Inflammatory macrophage treated with lipopolysaccharide for 1 hour (primary cell): ENCODE results near the gene SLC5A7.

ENCODE experiments used
- DNase-seq, 2 donors: peaks; one replicate each; pipeline ENCODE4 v3.0.0-alpha.2; 2020 to 2022

SLC5A7 gene

DNA sequence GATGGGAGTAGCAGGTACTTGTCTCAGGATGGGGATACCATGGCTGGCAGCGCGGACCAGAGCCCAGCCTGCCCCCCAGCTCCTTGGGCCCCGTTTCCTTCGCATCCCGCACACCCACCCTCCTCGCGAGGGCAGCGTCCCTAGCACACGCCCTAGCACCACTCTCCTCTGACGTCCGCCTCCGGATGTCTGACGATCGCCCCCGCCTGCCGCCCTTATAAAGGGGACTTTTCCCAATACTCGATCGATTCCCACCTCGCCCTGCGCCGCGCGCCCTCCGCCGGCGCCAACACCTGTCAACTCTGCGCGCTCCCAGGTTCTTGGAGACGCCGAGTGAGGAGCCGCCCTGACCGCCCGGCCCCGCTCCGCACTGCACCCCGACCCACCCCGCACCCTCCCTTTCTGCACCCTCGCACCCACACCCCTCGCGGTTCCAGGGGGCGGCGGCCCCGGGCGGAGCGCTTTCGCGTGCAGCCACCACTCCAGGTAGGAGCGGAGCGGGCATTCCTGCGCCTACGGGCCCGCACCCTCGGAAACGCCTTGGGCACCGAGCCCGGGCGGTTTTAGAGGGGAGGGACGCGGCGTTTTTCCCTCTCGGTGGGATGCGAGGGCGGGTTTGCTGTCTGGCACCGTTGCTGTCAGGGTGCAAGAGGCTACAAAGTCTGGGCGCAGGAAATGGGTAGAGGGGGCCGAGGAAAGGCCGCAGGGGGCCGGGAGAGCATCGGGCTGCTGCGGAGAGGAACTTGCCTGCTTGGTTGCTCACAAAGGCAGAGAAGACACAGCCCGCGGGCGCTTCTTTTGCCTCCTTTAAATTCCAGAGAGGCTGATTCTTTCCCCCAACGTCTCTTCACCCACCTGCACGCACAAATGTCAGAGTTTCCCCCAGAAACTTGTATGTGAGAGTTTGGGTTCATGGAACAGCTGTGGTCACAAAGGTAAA, at the start of gene SLC5A7:
Gene SLC5A7 (plus strand): TSS at position 247 of the 940 bp plus-strand sequence. CDS start 1,632 bp downstream, outside the sequence.
- DNase-seq, result no peak

DNA sequence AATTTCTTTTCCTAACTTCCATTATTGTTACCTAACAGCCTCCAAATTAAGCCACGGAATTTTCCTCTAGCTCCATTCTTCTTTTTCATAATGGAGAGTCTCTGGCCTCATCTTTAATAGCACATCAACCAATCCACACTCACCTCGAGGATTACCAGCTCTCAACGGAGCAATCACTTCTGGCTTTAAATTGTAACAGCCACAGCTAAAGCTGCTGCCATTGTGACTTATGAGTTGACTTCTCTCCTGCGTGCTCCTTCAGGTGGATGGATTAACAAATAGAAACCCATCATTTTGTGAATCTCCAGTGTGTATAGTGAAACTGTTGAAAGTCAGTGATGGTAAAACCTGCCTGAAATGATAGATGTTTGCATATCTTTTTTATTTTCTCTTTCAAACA, 24.9 kb upstream of the SLC5A7 start:
- no peak for DNase-seq

DNA sequence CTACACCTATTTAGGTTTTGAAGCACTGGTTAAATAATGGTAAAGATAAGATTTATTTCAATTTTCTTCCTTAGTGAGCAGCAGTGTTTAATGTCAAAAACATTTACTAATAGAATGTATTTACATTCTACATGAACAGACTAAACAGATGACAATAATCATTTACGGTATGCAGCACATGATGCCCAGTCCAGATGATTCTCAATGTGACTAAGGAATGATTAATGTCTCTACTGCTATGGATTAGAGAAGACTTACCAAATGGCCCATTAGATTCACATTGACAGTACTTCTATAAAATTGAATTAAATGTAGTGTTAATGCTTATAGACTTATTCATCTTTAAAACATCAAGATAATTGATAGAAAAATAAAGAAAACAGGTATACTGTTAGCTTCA, 22.1 kb upstream of the SLC5A7 start:
- DNase-seq, result no peak

DNA sequence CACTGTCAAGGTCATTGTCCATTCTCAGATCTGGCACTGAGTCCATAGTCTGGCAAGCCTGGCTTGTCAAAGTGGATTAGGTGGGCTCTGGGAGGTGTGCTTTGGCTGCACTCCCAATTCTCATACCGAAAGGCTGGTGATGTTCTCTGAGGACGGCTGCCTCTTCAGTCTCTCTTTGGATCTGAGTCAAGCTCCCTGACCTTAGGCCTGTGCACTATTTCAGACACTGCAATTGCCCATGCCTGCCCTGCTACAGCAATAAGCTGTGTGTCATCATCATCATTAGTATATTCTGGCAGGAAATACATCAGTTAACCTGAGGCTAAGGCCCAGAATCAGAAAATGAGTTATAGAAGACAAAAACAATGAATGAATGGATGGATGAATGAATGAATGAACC, 1.6 kb upstream of the SLC5A7 start:
- DNase-seq, result no peak

DNA sequence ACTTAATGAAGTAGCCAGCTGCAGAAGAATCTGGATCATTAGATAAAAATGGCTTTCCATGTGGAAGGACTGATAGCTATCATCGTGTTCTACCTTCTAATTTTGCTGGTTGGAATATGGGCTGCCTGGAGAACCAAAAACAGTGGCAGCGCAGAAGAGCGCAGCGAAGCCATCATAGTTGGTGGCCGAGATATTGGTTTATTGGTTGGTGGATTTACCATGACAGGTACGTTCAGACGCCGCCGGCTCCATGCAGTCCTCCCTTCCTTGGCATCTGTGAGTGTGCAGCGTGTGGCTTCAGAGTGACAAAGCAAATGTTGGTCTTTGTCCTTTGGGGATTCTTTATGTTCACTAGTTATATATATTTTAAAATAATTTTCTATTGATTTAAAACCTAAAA, 1.8 kb downstream of the SLC5A7 start:
- no peak for DNase-seq

DNA sequence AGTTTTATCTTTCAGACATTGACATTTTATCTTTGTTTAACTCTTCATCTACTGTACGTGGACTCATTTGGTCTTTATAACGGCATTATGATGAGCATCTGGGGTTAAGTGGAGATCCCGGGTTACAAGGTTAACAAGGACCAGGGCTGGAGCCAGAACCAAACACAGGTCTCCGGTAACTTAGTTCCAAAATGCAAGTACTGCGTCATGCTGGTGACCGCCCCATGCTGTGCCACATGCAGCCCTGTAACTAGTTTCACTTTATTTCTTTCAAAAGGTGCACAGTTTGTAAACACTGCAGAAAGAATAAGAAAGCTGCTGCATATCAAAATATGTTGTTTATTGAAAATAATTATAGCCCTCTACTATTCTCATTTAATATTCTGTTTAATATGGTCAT, 3.1 kb downstream of the SLC5A7 start:
- no peak for DNase-seq

DNA sequence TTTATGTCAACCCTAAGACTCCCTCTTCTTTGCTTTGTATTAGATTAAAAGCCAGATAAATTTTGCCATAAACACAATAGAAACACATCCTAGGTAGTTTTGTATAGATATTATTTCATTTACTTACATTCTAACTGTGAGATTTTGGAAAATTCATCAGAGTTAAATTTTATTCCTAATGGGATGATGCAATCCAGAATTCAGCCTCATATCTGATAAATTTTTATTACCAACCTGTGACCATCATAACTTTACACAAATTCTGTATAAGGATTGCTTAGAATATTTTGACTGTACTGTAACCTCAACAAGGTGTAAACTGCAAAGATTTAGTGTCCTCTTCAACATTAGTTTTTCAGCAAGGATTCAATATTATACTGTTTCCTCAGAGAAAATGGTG, 4.4 kb downstream of the SLC5A7 start:
- DNase-seq, result no peak

DNA sequence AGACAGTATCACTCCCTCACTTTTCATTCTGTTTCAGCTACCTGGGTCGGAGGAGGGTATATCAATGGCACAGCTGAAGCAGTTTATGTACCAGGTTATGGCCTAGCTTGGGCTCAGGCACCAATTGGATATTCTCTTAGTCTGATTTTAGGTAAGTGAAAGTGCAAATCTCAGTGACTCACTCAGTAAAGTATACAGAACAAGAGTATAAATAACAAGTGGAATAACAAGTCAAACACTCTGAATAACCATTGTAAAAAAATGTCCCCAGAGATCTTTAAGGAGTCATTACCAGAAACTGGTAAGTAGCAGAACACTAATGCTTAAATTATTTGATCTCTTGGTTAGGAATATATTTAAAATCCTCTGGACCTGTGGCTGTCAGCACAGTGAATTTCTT, 5.7 kb downstream of the SLC5A7 start:
- no peak for DNase-seq

DNA sequence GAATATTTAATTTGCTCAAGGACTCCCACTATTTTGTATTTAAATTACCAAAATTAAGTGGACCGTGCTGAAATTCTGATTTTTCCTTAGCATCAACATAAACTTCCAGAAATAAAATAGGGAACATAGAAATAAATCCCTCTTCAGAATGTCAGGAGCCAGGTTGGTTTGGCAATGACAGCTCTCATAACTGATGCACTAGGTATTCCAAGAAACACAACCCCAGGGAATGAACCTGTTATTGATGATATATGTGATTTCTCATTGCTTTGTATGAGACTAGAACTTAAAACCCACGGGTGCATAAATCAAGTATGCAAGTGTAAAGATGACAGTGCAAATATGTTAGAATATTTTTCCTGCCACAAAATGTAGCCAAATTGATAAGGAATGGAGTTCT, 12.8 kb downstream of the SLC5A7 start:
- no peak for DNase-seq

DNA sequence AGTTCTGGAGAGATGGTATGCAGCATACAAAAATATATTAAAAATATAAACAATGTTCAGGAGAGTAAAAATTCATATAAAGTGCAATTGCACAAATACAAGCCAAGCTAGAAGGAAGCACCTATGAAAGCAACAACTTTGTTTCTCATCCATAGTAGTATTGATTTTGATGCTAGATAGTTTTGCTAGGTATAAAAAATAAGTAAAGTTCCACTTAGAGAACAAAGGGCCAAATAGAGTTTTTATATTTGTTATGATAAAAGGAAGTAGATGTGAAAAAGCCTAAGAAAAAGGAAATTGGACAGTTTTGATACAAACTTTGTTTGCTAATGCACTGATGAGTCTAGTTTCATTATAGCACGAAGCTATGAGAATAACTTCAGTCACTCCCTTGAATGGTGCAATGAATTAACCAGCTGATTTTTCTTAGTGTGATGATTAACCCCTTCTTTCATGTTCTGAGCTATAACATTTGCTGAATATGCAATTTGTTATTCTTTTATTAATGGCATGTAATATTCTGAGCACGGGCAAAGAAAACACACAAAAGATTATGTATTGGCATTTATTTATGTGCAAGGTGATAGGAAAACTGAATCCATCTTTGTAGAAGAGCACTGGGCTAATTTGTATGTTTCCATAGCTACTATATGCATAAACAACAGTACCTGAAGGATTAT, 24.7 kb downstream of the SLC5A7 start:
- no peak for DNase-seq

DNA sequence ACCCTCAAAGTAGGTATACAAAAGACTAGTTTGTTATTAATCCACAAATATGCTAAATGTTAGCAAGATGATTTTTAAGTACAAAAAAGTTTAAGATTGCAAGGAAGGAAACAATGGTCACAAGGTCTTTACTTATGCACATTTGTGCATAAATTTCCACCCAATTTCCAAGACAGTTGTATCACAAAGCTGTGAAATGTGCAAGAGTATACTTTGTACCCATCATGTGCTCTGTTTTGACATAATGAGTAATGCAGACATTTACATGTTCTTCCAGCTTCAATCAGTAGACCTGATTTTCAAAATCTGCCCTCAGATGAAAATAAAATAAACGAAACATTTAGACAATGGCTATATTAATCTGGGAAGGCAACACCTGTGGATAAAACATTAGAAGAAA, 27.0 kb downstream of the SLC5A7 start:
- DNase-seq, result no peak

DNA sequence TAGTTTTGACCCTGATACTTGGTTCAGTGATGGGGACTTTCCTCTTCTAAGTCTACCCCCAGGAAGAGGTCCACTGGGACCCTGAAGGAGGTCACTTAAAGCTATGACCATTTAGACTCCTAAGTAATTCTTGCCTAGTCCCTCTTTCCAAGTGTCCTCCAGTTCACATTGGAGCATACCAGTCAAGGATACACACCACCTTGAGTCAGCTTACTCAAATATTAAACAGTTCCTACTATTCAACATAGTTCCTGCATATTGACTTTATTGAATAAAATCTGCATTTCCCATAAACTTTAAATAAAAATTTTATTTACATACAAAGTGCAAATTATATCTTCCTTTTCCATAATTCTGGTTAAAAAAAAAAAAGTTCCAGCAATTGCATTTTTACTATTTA, 36.3 kb downstream of the SLC5A7 start:
- no peak for DNase-seq

DNA sequence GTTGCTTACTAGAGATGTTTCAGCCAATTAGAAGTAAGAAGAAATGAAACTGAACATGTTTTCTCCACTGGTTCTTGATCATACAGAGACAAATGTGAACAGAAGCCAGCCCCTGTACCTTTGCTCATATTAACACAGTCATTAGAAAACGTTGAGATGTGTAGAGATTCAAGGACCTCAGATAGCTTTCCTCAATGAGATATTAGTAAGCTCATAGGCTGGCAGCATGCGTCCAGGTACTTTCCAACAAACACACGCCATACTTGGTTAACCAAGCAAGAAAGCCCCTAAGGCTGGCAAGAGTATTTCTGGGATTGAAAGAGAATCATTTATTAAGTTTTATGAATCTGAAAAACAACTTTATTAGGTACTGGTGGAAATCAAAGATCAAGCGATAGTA, 37.5 kb downstream of the SLC5A7 start:
- no peak for DNase-seq

DNA sequence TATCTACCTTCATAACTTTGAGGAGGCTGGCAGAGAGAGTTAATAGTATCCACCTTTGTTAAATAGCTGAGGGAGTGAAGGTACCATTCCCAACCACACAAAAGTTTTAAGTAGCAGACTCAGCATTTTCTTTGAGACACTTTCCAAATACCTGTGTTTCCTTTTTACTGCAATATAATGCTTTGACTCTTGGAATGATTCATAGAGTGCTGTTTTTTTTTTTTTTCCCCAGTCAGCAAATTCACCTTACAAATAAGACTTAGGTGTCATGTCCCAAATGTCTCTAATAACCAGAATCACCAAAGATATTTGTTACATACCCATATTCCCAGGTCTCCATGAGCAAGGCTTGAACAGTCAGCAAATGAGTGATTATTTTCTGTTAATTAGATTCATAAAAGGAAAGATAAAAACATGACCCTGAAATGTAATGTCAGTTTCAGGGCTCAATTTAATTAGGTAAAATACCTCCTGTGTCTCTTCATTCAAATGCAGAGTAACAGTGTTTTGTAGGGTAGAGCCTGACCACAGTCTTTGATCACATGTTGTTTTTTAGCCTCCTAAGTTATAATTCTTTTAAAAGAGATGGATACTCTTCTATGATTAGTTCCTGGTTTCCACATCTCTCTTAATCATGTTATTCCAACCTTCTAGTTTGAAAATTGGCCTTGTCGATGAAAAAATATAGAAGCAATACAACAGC, 39.9 kb downstream of the SLC5A7 start:
- DNase-seq, result no peak

DNA sequence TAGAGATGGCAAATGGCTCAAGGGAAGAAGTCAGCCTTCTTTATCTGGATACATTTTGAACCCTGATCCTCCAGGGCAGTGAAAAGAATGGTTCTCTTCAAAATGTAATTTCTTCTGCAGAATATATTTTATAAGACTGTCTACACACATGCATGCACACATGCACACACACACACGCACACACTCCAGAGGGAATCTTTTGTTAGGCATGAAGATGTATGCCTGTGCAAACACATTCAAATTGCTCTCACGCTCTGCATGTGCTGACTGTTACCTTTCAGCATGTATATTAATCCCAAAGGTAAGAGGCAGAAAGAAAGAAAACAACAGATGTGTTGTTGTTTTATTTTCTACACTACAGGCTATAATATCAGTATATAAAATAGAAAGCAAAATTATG, 43.2 kb downstream of the SLC5A7 start:
- DNase-seq, result no peak

DNA sequence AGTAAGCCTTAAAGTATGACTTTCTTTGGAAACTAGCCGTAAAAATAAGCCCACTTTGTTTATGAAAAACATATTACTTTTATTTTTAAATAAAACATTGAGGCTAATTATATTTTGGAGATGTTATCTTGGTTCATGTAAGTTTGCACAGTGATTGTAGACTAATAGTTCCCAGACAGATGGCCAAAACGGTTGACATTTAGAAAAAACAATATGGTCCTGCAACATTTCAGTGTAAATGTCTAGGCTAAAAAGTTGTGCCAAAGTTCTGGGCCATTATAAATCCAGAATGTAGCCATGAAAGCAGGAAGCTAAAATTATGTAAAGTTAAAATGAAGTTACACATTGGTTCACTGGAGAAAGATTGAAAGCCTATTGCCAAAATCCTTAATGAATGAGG, 43.6 kb downstream of the SLC5A7 start:
- DNase-seq, result no peak

DNA sequence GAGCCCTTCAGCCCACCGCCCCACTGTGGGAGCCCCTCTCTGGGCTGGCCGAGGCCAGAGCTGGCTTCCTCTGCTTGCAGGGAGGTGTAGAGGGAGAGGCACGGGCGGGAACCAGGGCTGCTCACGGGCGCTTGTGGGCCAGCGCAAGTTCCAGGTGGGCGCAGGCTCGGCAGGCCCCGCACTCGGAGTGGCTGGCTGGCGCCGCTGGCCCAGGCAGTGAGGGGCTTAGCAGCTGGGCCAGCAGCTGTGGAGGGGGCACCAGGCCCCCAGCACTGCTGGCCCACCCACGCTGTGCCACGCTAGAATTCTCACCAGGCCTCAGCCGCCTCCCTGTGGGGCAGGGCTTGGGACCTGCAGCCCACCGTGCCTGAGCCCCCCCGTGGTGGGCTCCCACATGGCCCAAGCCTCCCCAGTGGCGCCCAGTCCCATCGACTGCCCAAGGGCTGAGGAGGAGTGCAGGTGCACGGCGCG, 45.2 kb downstream of the SLC5A7 start:
- DNase-seq, result no peak

DNA sequence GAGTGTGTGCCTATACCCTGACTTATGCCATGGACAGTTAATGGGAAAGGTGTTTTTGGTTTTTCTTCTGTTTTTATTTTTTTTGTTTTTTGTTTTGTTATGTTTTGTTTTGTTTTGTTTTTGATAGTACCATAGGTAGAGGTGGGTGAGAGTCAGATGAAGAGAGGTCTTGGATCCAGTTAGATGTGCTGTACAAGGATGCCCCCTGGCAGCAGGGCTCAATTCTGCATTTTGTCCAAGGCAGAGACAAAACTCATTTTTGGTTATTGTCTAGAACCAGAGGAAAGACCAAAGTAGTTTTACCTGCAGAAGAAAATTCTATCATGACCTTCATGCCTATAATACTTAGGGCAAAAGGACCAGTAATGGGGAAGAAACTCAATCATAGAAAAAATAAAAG, 48.5 kb downstream of the SLC5A7 start:
- no peak for DNase-seq

DNA sequence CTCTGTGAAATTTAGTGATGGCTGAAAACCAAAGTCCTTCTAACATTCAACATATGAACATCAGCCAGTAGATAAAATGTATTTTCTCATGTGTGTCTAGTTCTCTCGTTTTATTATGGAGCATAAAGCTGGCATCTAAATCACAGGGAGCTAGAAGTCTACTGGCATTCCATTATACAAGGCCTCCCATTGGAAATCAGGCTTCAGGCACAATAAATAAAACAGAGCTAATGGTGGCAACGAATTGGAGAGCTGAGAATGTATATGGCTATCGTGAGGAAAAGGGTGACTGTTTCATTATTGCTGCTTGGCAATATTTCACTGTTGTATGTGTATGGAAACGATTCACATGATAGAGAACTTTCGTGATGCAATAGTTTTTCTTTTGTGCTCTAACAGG, 62.4 kb downstream of the SLC5A7 start:
- no peak for DNase-seq

DNA sequence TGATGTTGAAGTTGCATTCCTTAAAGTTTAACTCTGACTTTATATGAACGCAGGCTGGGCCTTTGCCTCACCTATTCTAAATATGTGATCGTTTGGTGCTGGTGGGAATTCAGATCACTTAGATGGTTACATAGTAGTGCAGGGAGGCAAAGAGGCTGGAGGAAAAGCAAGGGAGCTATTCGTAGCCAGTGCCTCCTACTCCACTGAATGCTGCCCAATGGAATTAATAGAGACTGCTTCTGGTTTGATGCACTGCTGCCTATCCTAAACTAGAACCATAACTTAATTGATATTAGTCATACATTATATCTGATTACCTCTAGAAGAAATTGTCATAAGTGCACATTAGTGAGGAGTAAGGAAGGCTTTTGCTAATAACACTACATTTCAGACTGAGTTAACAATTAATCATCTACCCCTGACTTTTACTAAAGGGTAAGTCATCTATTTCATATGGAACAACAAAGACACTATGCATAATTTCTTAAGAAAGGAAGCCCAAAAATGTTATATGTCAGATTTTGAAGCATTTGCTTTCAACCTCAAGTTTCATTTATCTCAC, 72.3 kb downstream of the SLC5A7 start:
- no peak for DNase-seq

DNA sequence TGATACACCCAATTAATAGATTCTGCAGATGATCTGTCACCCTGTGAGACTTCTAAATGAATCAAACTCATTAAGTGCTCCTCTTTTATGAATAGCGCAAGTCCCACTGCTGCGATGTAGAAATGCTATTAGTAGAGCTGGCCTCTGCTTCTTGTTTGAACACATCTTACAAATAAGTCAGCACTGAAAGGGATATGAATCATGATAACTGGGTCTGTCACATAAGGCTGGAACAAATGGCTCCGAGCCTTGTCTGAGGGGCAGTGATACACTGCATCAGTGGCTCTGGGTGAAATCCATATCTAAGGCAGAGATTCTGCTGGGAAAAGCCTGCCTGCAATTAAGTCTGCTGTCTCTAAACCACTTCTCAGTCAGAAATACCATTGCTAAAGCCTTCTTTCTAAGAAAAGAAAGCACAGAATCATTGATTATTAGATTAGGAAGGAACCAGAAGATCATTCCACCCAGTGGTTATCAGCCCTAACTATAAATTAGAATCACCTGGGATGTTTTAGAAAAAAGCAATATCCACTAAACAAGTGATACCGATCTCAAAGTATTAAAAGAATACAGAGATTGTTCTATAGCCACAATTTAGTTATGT, 75.2 kb downstream of the SLC5A7 start:
- no peak for DNase-seq
